HEK293T (cell line): ENCODE results near the gene TENM3.

Experiments
- ARNT ChIP-seq: fragments of 450-650 bp; IDR thresholded peaks from 2 replicates; pipeline ENCODE4 v1.6.1; 2017; ENCODE audit warnings: mild to moderate bottlenecking
- BHLHE40 ChIP-seq: fragments of 450-650 bp; IDR thresholded peaks from 2 replicates; pipeline ENCODE4 v1.6.1; 2016; ENCODE audit warnings: mild to moderate bottlenecking, moderate library complexity, borderline replicate concordance
- ELF4 ChIP-seq: fragments of 450-650 bp; IDR thresholded peaks from 2 replicates; pipeline ENCODE4 v1.6.1; 2017; ENCODE audit warnings: antibody characterized with exemption
- FOXA1 ChIP-seq: fragments of 450-650 bp; IDR thresholded peaks from 2 replicates; pipeline ENCODE4 v1.6.1; 2016; ENCODE audit warnings: mild to moderate bottlenecking
- FOXM1 ChIP-seq: fragments of 450-650 bp; IDR thresholded peaks from 2 replicates; pipeline ENCODE4 v1.6.1; 2017; ENCODE audit warnings: mild to moderate bottlenecking, borderline replicate concordance
- HDGF ChIP-seq: fragments of 450-650 bp; IDR thresholded peaks from 2 replicates; pipeline ENCODE4 v1.6.1; 2017; ENCODE audit warnings: antibody characterized with exemption, borderline replicate concordance
- LEF1 ChIP-seq: fragments of 450-650 bp; IDR thresholded peaks from 2 replicates; pipeline ENCODE4 v1.6.1; 2017; ENCODE audit warnings: mild to moderate bottlenecking, borderline replicate concordance
- NFRKB ChIP-seq: fragments of 450-650 bp; IDR thresholded peaks from 2 replicates; pipeline ENCODE4 v1.6.1; 2016; ENCODE audit warnings: mild to moderate bottlenecking, moderate library complexity
- SP1 ChIP-seq: fragments of 450-650 bp; IDR thresholded peaks from 2 replicates; pipeline ENCODE4 v1.6.1; 2017
- SUZ12 ChIP-seq: fragments of 450-650 bp; IDR thresholded peaks from 2 replicates; pipeline ENCODE4 v1.6.1; 2016; ENCODE audit warnings: mild to moderate bottlenecking
- TARDBP ChIP-seq: fragments of 450-650 bp; IDR thresholded peaks from 2 replicates; pipeline ENCODE4 v1.6.1; 2016
- ZNF384 ChIP-seq: fragments of 450-650 bp; IDR thresholded peaks from 2 replicates; pipeline ENCODE4 v1.6.1; 2016
- TF ChIP-seq, protein P1 (sequence below): fragments of 450-650 bp; IDR thresholded peaks from 2 replicates; pipeline ENCODE4 v1.6.1; 2016

DNA sequence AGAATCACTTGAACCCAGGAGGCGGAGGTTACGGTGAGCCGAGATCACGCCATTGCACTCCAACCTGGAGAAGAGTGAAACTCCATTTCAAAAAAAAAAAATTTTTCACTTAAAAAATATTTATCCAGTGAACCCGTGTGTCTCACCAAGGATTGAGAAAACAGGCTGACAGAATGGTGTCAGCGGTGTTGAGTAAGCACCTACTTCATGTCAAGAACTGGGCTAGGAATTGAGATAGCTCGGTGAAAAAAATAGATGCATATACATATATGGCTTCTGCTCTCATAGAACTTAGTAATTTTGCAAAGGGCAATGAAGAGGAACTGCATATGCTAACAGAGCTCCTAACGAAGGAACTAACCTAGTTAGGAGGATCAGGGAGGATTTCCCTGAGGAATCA lies 297.3 kb downstream of the TENM3 start:
- TF ChIP-seq FOXM1, result no peak
- TF ChIP-seq SUZ12, result no peak
- no peak for TF ChIP-seq SP1
- TF ChIP-seq ARNT, result no peak
- no peak for TF ChIP-seq BHLHE40
- no peak for TF ChIP-seq NFRKB
- no peak for TF ChIP-seq LEF1
- no peak for TF ChIP-seq ELF4
- TF ChIP-seq, protein P1, sequence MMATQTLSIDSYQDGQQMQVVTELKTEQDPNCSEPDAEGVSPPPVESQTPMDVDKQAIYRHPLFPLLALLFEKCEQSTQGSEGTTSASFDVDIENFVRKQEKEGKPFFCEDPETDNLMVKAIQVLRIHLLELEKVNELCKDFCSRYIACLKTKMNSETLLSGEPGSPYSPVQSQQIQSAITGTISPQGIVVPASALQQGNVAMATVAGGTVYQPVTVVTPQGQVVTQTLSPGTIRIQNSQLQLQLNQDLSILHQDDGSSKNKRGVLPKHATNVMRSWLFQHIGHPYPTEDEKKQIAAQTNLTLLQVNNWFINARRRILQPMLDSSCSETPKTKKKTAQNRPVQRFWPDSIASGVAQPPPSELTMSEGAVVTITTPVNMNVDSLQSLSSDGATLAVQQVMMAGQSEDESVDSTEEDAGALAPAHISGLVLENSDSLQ, result no peak
- TF ChIP-seq FOXA1, result no peak
- TF ChIP-seq TARDBP, result no peak
- TF ChIP-seq ZNF384, result no peak
- no peak for TF ChIP-seq HDGF
